Stimulated activated CD8-positive, alpha-beta memory T cell treated with anti-CD3 and anti-CD28 coated beads, Interleukin-4, amount 100 ng/mL, for 24 hours (primary cell): ENCODE measurements around the gene MAN1C1.
"Not testable (repeated sequence)": the region's sequence is repeated elsewhere in the genome, so short reads cannot be mapped to it uniquely, and the experiment has no call there.

Source experiments
- DNase-seq: peaks from one replicate; pipeline ENCODE4 v3.0.0-alpha.2; 2020; ENCODE audit warnings: low read depth

Gene MAN1C1

DNA sequence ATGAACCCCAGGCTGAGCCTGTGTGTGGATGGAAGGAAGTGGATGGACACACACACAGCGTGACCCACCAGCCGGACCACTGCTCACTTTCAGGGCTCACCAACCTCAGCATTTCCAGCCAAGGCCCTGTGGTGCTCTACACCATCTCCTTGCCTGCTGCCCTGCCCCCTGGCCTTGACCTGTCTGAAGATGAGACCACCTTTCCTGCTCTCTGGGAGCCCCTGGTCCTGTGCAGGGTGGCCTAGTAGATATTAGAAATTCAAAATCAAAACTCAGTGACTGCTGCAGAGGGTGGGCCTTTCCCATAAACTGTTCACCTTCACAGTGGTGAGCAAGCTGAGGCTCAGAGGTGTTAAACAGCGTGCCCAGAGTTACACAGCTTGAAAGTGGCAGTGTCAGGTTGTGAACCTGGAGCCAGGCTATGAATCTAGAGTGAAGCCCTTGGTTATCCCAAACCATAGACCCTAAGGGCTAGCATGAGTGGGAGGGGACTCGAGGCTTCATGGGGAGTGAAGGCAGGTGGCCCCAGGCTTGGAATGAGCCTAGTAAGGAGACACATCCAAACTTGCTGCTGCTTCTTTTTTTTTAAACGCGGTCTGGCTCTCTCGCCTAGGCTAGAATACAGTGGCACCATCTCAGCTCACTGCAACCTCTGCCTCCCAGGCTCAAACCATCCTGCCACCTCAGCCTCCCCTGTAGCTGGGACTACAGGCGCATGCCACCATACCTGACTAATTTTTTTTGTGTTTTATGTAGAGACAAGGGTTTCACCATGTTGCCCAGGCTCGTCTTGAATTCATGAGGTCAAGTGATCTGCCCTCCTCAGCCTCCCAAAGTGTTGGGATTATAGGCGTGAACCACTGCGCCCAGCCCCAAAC, 41.5 kb downstream of the MAN1C1 start:
- DNase-seq, result no peak

DNA sequence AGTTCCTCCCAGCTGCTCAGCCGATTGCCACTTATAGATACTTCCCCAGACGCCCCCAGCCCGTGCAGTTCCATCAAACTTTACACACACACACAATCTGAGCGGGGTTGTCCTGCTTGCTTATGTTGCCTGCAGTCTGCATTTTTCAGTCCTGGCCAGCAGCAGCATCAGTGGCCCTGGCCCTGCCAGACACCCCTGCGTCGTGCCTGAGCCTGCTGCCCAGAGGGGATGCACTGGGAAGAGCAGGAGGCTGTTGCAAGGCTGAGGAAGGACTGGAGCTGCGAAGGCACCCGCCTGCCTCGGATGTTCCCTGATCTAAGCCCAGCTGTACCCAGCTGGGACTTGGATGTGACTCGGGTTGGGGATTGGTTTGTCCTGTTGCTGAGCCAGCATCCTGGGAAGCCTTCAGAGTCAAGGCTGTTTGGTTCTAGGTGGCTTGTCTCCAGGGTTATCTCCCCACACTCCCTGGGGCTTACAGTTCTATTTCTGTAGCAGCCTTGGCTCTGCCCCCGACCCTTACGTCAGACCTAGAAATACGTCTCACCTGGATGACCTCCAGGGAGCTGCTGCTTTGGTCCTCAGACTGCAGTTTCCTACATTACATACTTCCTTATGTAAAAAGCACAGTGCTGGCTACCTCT, 42.3 kb downstream of the MAN1C1 start:
- no peak for DNase-seq

GRCh38 chr1:25661043-25661815, 44.6 kb downstream of the MAN1C1 start:
- no peak for DNase-seq

DNA sequence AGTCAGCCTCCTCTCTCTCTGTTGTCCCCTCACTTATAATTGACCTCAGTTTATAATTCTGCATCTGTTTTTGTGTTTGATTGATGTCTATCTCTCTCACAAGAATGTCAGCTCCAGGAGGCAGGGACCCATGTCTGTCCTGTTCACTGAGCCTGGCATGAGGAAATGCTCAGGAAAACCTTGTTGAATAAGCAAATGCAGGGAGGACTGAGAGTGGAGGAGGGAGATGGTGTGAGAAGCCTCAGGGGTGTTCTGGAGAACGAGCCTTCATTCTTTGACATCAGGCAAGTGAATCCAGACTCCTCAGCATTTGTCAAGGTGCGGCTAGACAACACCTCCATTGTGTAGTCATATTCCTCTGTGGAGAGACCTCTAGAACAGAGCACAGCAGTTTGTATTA, 45.5 kb downstream of the MAN1C1 start:
- DNase-seq, result no peak

- not testable (repeated sequence) for DNase-seq
Observed at GRCh38 chr1:25662959-25663358, 46.4 kb downstream of the MAN1C1 start.

- DNase-seq, result no peak
Observed at GRCh38 chr1:25664357-25665199, 48.0 kb downstream of the MAN1C1 start.

DNA sequence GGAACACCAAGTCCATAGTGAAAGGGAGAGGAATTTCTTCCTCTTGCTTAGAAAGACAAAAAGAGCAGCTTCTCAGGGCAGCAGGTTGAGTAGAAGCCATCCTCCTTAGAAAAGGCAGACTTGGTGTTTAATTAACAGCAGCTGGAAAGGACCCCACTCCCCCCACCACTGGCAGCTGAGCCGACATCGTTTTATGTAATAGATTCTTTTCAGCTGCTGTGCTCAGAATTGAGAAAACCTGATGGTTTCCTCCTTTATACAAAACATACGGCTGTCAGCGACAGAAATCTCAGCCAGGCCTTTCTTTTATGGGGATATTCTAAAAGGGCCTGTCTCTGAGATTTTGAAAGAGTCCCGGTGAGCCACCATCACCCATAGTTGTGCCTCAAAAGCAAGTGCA, 49.9 kb downstream of the MAN1C1 start:
- no peak for DNase-seq

GRCh38 chr1:25668931-25669573, 52.5 kb downstream of the MAN1C1 start:
- DNase-seq, result no peak

- DNase-seq, result no peak
Observed at GRCh38 chr1:25669781-25670567, 53.4 kb downstream of the MAN1C1 start.

- no peak for DNase-seq
Observed at GRCh38 chr1:25671929-25672328, 55.3 kb downstream of the MAN1C1 start.

DNA sequence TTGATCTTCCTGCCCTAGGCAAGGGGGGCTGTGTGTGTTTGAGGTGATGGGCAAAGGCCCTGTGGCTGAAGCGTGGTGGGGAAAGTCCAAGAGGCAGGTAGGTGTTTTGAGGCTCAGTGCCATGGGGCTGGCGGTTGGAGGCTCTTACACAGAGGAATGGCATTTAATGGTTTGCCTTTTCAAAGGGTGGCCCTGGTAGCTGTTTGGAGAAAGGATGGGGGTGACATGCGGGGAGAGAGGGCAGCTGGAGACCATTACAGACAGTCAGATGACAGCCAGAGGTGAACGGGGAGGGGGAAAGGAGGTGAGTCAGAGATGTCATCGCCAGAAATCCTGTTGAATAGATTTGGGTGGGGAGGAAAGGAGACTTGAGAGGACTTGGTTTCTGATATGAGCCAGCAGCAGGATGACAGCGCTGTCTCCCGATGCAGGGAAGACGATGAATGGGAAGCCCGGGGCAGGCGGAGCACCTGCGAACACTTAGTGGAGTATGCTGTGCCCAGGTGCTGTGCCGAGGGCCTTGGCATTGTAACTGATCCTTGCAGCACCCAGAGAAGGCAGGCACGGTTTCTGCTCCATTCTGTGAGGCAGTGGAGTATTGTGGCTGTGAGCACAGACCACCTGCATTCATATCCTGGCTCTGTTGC, 56.3 kb downstream of the MAN1C1 start:
- no peak for DNase-seq

- no peak for DNase-seq
Observed at GRCh38 chr1:25673456-25673855, 56.9 kb downstream of the MAN1C1 start.

GRCh38 chr1:25673962-25674806, 57.6 kb downstream of the MAN1C1 start:
- no peak for DNase-seq

- DNase-seq, result no peak
Observed at GRCh38 chr1:25674807-25675084, 58.2 kb downstream of the MAN1C1 start.

- DNase-seq, result peak; percentile 64
Observed at GRCh38 chr1:25675729-25676476, 59.3 kb downstream of the MAN1C1 start.

DNA sequence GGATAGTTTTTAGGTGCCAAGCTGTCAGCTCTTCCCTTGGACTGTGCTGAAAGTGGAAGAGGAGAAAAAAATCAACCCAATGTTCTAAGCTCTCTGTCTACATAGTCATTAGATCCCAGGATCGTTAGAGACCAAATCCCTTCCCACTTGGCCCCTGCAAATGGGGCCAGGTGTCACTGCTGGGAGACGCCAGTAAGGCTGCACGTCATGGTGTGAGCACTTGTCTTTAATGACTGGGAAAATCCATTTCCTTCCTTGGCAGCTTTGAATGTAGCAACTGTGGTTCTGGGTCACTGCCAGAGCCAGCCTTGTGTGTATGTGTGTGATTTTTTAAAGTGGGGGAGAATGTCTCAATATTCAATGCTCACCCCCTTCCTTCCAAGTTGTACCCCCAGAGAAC, 59.9 kb downstream of the MAN1C1 start:
- DNase-seq, result no peak

DNA sequence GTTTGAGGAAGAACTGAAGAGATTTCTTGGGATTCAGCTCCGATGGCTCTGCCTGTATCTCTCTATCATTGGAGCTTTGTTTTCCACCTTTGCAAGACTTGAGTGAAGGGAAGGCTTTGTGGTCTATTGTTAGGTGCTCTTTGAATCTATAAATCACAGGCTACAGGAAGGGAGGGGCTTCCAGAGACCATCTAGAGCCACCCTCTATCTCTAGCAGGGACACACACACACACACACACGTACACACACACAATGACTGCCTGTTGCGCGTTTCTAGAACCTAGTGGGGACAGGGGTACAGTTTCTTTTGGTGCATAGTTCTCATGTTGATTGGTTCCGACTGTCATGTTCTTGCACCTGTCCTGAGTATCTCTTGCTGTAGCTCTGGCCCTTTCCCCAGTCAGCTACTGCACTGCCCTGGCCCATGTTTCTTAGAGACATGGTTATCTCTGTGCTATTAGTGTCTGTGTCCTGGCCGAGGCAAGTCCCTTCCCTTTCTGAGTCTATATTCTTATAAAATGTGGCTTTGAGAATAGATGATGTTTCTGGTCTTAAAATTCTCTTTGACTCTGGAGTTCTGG, 60.7 kb downstream of the MAN1C1 start:
- DNase-seq, result no peak

DNA sequence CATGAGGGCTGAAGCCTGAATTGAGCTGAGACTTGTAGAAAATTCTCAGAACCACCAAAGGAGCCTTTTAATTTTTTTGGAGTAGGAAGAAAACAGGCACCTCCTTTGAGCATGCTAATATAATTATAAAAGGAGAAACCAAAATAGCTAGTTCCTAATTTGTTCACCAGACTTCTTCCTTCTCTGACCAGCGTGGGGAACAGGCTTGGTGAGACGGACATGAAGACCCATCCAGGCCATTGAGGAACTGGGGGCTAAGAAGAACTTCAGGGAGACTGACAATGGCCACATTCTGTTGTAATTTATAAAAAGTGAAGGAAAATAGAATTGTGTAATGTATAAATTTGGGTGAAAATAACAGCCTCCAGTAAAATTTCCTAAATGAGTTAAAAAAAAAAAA, 62.6 kb downstream of the MAN1C1 start:
- no peak for DNase-seq
